Progenitor cell of endocrine pancreas (in vitro differentiated cells): ENCODE data around the gene DCAF12. TPM values are rescaled to one million over a fixed set of nuclear protein-coding genes. Genes with fewer than 3 reads are reported as not detected.

ENCODE experiments used
- DNase-seq: peaks from one replicate; pipeline ENCODE4 v3.0.0; 2021; ENCODE audit warnings: low spot score; ENCODE audit not compliant: unreplicated experiment
- H3K27ac Mint-ChIP-seq: 2 replicates; pipeline ENCODE4 v1.8.0; 2021; ENCODE audit warnings: mild to moderate bottlenecking, moderate library complexity, mixed read lengths
- H3K27me3 Mint-ChIP-seq: 2 replicates; pipeline ENCODE4 v1.8.0; 2021; ENCODE audit warnings: mixed read lengths
- H3K36me3 Mint-ChIP-seq: 2 replicates; pipeline ENCODE4 v1.8.0; 2022; ENCODE audit warnings: mixed read lengths; ENCODE audit not compliant: insufficient read depth
- H3K4me1 Mint-ChIP-seq: 2 replicates; pipeline ENCODE4 v1.8.0; 2021; ENCODE audit warnings: low read depth, mixed read lengths
- H3K4me3 Mint-ChIP-seq: 2 replicates; pipeline ENCODE4 v1.8.0; 2021; ENCODE audit warnings: low read depth, mild to moderate bottlenecking, moderate library complexity, mixed read lengths
- H3K9me3 Mint-ChIP-seq: 2 replicates; pipeline ENCODE4 v1.8.0; 2021; ENCODE audit warnings: low read depth, mixed read lengths
- CTCF ChIP-seq: fragments of 200-600 bp; sonication (generic); IDR thresholded peaks from one replicate; pipeline ENCODE4 v1.5.0; 2021; ENCODE audit warnings: antibody characterized with exemption, mild to moderate bottlenecking; ENCODE audit not compliant: unreplicated experiment
- total RNA-seq: library from RNA; stranded (reverse); gene quantifications from 2 replicates; pipeline ENCODE4 v1.2.1, GENCODE V29; 2021

DCAF12 gene
- total RNA-seq, 1 donor from 2014 or later = 48.7 TPM

GRCh38 chr9:34127035-34127948, 794 bp upstream of the DCAF12 start:
- no peak for TF ChIP-seq CTCF
- Mint-ChIP-seq H3K4me3 (peak overlapping the region; percentile 97), H3K27me3 (no peaks in the 10 kb centered on the region), H3K36me3 (peaks cover 9% of the 10 kb centered on the region), H3K9me3 (no peaks in the 10 kb centered on the region), H3K27ac (peak overlapping the region; percentile 99), H3K4me1 (peaks cover 22% of the 10 kb centered on the region)
- DNase-seq = no peak

- Mint-ChIP-seq H3K27ac (peak overlapping the region; percentile 99), H3K36me3 (peaks cover 16% of the 10 kb centered on the region), H3K27me3 (no peaks in the 10 kb centered on the region), H3K4me1 (peaks cover 27% of the 10 kb centered on the region), H3K4me3 (peak overlapping the region; percentile 97), H3K9me3 (no peaks in the 10 kb centered on the region)
- no peak for DNase-seq
- TF ChIP-seq CTCF = no peak
These were observed 754 bp downstream of the DCAF12 start for GRCh38 chr9:34125681-34126206.

GRCh38 chr9:34124926-34125325, 1.6 kb downstream of the DCAF12 start:
- H3K4me1 Mint-ChIP-seq = peaks cover 27% of the 10 kb centered on the region
- H3K4me3 Mint-ChIP-seq = peak overlapping the region; percentile 97
- peak overlapping the region; percentile 99 for H3K27ac Mint-ChIP-seq
- no peak for DNase-seq
- TF ChIP-seq CTCF = no peak
- peaks cover 16% of the 10 kb centered on the region for H3K36me3 Mint-ChIP-seq
- no peaks in the 10 kb centered on the region for H3K27me3 Mint-ChIP-seq
- no peaks in the 10 kb centered on the region for H3K9me3 Mint-ChIP-seq

- H3K4me1 Mint-ChIP-seq = peaks cover 27% of the 10 kb centered on the region
- H3K27ac Mint-ChIP-seq = peak overlapping the region; percentile 15
These were observed 2.4 kb downstream of the DCAF12 start for GRCh38 chr9:34124099-34124498.

More at GRCh38 chr9:34124099-34124498, 2.4 kb downstream of the DCAF12 start:
- peaks cover 16% of the 10 kb centered on the region for H3K36me3 Mint-ChIP-seq
- TF ChIP-seq CTCF = no peak
- H3K4me3 Mint-ChIP-seq = no peak overlapping the region
- no peak for DNase-seq
- no peaks in the 10 kb centered on the region for H3K27me3 Mint-ChIP-seq
- no peaks in the 10 kb centered on the region for H3K9me3 Mint-ChIP-seq
